H1 (cell line): ENCODE results near the gene PELO. TPM values are rescaled to one million over a fixed set of nuclear protein-coding genes. Genes with fewer than 3 reads are reported as not detected.

Source experiments
- CTCF ChIA-PET: fragments of 300-600 bp; sonication (Branson Sonifier 250); formaldehyde crosslinking; loops from one replicate; lab custom pipeline; 2021; ENCODE audit not compliant: partially characterized antibody; lab: Charles Lee
- POLR2A ChIA-PET: fragments of 300-600 bp; sonication (Branson Sonifier 250); formaldehyde crosslinking; loops from one replicate; lab custom pipeline; 2021; ENCODE audit warnings: inconsistent platforms; ENCODE audit not compliant: partially characterized antibody; lab: Charles Lee
- DNase-seq, 2 experiments: peaks; one replicate each; pipeline versions ENCODE4 v3.0.0 to v3.0.0-alpha.2; 2010 to 2022; ENCODE audit warnings: low spot score in 2 of 2, low read depth in 1 of 2, mixed read lengths in 1 of 2
- FAIRE-seq: peaks from 2 replicates; lab custom pipeline; 2011; peaks lifted over from hg19 to GRCh38; lab: Jason Lieb, UNC
- H2AFZ ChIP-seq: 2 replicates; pipeline ENCODE4 v1.8.1; 2012; ENCODE audit warnings: low read length, inconsistent platforms
- H2AK5ac ChIP-seq: 2 replicates; pipeline ENCODE4 v1.6.1; 2013; ENCODE audit warnings: low read depth, low read length
- H2BK120ac ChIP-seq: replicated peaks from 2 replicates; pipeline ENCODE3; 2013; ENCODE audit warnings: low read depth, low read length, inconsistent platforms
- H2BK12ac ChIP-seq: 2 replicates; pipeline ENCODE4 v1.6.1; 2013; ENCODE audit warnings: low read depth, low read length
- H2BK15ac ChIP-seq: 2 replicates; pipeline ENCODE4 v1.6.1; 2013; ENCODE audit warnings: low read length
- H2BK20ac ChIP-seq: 2 replicates; pipeline ENCODE4 v1.6.1; 2013; ENCODE audit warnings: low read length
- H2BK5ac ChIP-seq: 2 replicates; pipeline ENCODE4 v1.6.1; 2013; ENCODE audit warnings: low read depth, low read length
- H3K14ac ChIP-seq: 2 replicates; pipeline ENCODE4 v1.6.1; 2013; ENCODE audit warnings: inconsistent platforms; ENCODE audit not compliant: insufficient read length
- H3K18ac ChIP-seq: 2 replicates; pipeline ENCODE4 v1.6.1; 2013; ENCODE audit warnings: low read length; ENCODE audit errors: extremely low read depth
- H3K23ac ChIP-seq: 2 replicates; pipeline ENCODE4 v1.6.1; 2013; ENCODE audit warnings: inconsistent platforms; ENCODE audit not compliant: insufficient read length
- H3K23me2 ChIP-seq: 2 replicates; pipeline ENCODE4 v1.6.1; 2013; ENCODE audit warnings: low read depth, low read length
- H3K27ac ChIP-seq: 2 replicates; pipeline ENCODE4 v1.6.1; 2011; ENCODE audit warnings: low read depth, low read length, inconsistent platforms
- H3K27me3 ChIP-seq, 4 experiments: replicated peaks in 1 of 4; 1 replicate in 1 of 4; 2 replicates in 3 of 4; pipeline versions ENCODE4 v1.6.1 to v1.8.1; 2011 to 2013; ENCODE audit warnings: low read length in 3 of 4, mild to moderate bottlenecking in 3 of 4, inconsistent platforms in 2 of 4, mixed read lengths in 2 of 4, moderate library complexity in 1 of 4; ENCODE audit not compliant: control insufficient read depth in 3 of 4, insufficient read depth in 3 of 4; ENCODE audit errors: extremely low read depth in 1 of 4
- H3K36me3 ChIP-seq, 4 experiments: 2 replicates each; pipeline versions ENCODE4 v1.6.1 to v1.8.1; 2011 to 2013; ENCODE audit warnings: mild to moderate bottlenecking in 4 of 4, low read length in 3 of 4, moderate library complexity in 2 of 4, control low read depth in 1 of 4, inconsistent platforms in 1 of 4; ENCODE audit not compliant: insufficient read depth in 4 of 4, control insufficient read depth in 2 of 4
- H3K4ac ChIP-seq: replicated peaks from 2 replicates; pipeline ENCODE3; 2013; ENCODE audit warnings: low read length, low read depth, mixed read lengths, inconsistent platforms; ENCODE audit not compliant: insufficient read length
- H3K4me1 ChIP-seq, 4 experiments: replicated peaks in 1 of 4; 1 replicate in 1 of 4; 2 replicates in 3 of 4; pipeline versions ENCODE4 v1.6.1 to v1.8.1; 2011 to 2013; ENCODE audit warnings: low read length in 3 of 4, inconsistent platforms in 2 of 4, mixed read lengths in 1 of 4; ENCODE audit not compliant: insufficient read depth in 4 of 4, control insufficient read depth in 3 of 4
- H3K4me2 ChIP-seq, 2 experiments: 2 replicates each; pipeline versions ENCODE4 v1.6.1 to v1.8.1; 2011 to 2013; ENCODE audit warnings: low read depth in 2 of 2, low read length in 2 of 2, control low read depth in 1 of 2, inconsistent platforms in 1 of 2, mild to moderate bottlenecking in 1 of 2; ENCODE audit not compliant: insufficient read depth in 1 of 2
- H3K4me3 ChIP-seq, 4 experiments: fragments of 200-600, 300-600 bp in 1 of 4; sonication (generic), shearing (Covaris generic), sonication (Bioruptor Twin) in 1 of 4; 2 replicates each; pipeline versions ENCODE4 v1.5.1 to v1.8.1; 2011 to 2016; ENCODE audit warnings: low read length in 4 of 4, low read depth in 3 of 4, control low read depth in 2 of 4, inconsistent platforms in 2 of 4, mild to moderate bottlenecking in 2 of 4, mixed read lengths in 1 of 4, moderate library complexity in 1 of 4; ENCODE audit not compliant: insufficient read depth in 2 of 4; ENCODE audit errors: extremely low read depth in 1 of 4
- H3K56ac ChIP-seq: replicated peaks from 2 replicates; pipeline ENCODE3; 2013; ENCODE audit warnings: low read depth, mild to moderate bottlenecking, mixed read lengths, low read length, inconsistent platforms; ENCODE audit not compliant: insufficient read length
- H3K79me1 ChIP-seq: 2 replicates; pipeline ENCODE4 v1.6.1; 2013; ENCODE audit warnings: low read depth, low read length, control low read depth
- H3K79me2 ChIP-seq, 2 experiments: 2 replicates each; pipeline versions ENCODE4 v1.6.1 to v1.8.1; 2012 to 2013; ENCODE audit warnings: low read length in 2 of 2, mild to moderate bottlenecking in 2 of 2, inconsistent platforms in 1 of 2; ENCODE audit not compliant: insufficient read depth in 2 of 2, control insufficient read depth in 1 of 2
- H3K9ac ChIP-seq, 4 experiments: replicated peaks in 1 of 4; 1 replicate in 1 of 4; 2 replicates in 3 of 4; pipeline versions ENCODE4 v1.6.1 to v1.8.1; 2011 to 2013; ENCODE audit warnings: low read depth in 3 of 4, low read length in 3 of 4, control low read depth in 2 of 4, mild to moderate bottlenecking in 2 of 4, moderate library complexity in 2 of 4, inconsistent platforms in 1 of 4; ENCODE audit errors: extremely low read depth in 1 of 4
- H3K9me3 ChIP-seq, 2 experiments: 2 replicates each; pipeline versions ENCODE4 v1.6.1 to v1.8.1; 2012 to 2013; ENCODE audit warnings: mild to moderate bottlenecking in 2 of 2, moderate library complexity in 2 of 2, control low read depth in 1 of 2, inconsistent platforms in 1 of 2, low read depth in 1 of 2, low read length in 1 of 2, mixed read lengths in 1 of 2; ENCODE audit not compliant: insufficient read depth in 2 of 2
- H4K20me1 ChIP-seq, 2 experiments: replicated peaks in 1 of 2; 2 replicates each; pipeline versions ENCODE3 to v1.8.1; 2011 to 2013; ENCODE audit warnings: inconsistent platforms in 2 of 2, low read length in 2 of 2, mild to moderate bottlenecking in 1 of 2; ENCODE audit not compliant: insufficient read depth in 2 of 2, control insufficient read depth in 1 of 2
- H4K5ac ChIP-seq: 2 replicates; pipeline ENCODE4 v1.6.1; 2013; ENCODE audit warnings: low read length, low read depth, mixed read lengths, inconsistent platforms; ENCODE audit not compliant: insufficient read length
- H4K8ac ChIP-seq: 2 replicates; pipeline ENCODE4 v1.8.0; 2013; ENCODE audit warnings: mild to moderate bottlenecking, moderate library complexity, low read length, inconsistent platforms; ENCODE audit not compliant: insufficient read depth; ENCODE audit errors: extremely low read depth
- H4K91ac ChIP-seq: replicated peaks from 2 replicates; pipeline ENCODE3; 2013; ENCODE audit warnings: low read length, mixed read lengths, inconsistent platforms; ENCODE audit not compliant: insufficient read length
- ATF3 ChIP-seq: IDR thresholded peaks from 2 replicates; pipeline ENCODE4 v1.6.1; 2011; ENCODE audit warnings: low read depth, mild to moderate bottlenecking, low read length; ENCODE audit not compliant: insufficient read depth
- CEBPB ChIP-seq: IDR thresholded peaks from 2 replicates; pipeline ENCODE4 v1.6.1; 2012; ENCODE audit warnings: low read depth, low read length
- KDM4A ChIP-seq: IDR thresholded peaks from one replicate; pipeline ENCODE4 v1.7.1; 2012; ENCODE audit warnings: low read depth, mild to moderate bottlenecking, moderate library complexity, low read length, inconsistent platforms; ENCODE audit not compliant: severe bottlenecking
- MAX ChIP-seq: IDR thresholded peaks from 2 replicates; pipeline ENCODE4 v1.6.1; 2012; ENCODE audit warnings: inconsistent platforms
- POLR2AphosphoS5 ChIP-seq: IDR thresholded peaks from 2 replicates; pipeline ENCODE4 v1.6.1; 2011; ENCODE audit warnings: low read depth, low read length
- RNF2 ChIP-seq: fragments of 200-900, 300-1000 bp; sonication (generic); IDR thresholded peaks from 2 replicates; pipeline ENCODE4 v1.7.1; 2016; ENCODE audit warnings: borderline replicate concordance, low read depth, mild to moderate bottlenecking, antibody characterized with exemption, low read length; ENCODE audit not compliant: poor library complexity, severe bottlenecking; ENCODE audit errors: missing control alignments
- SAP30 ChIP-seq: fragments of 300-600 bp; sonication (generic); IDR thresholded peaks from 2 replicates; pipeline ENCODE4 v1.7.1; 2012; ENCODE audit warnings: low read length, moderate library complexity, mild to moderate bottlenecking, inconsistent platforms; ENCODE audit not compliant: insufficient read depth, insufficient replicate concordance
- SIX5 ChIP-seq: IDR thresholded peaks from 2 replicates; pipeline ENCODE4 v1.6.1; 2011; ENCODE audit warnings: mild to moderate bottlenecking, low read depth, low read length
- TEAD4 ChIP-seq: IDR thresholded peaks from 2 replicates; pipeline ENCODE4 v1.6.1; 2012; ENCODE audit warnings: low read depth, low read length, inconsistent platforms, mixed read lengths
- YY1 ChIP-seq: IDR thresholded peaks from 2 replicates; pipeline ENCODE4 v1.6.1; 2011; ENCODE audit warnings: low read depth, mild to moderate bottlenecking, low read length
- WGBS, 2 experiments: shearing (Covaris generic) in 1 of 2; methylation state at CpG; one replicate each; pipeline versions ENCODE4 v1.1.6 to v1.1.7; 2013 to 2015; ENCODE audit warnings: low lambda C conversion rate in 2 of 2, mixed read lengths in 2 of 2, inconsistent platforms in 1 of 2, low coverage in 1 of 2, missing lambda C conversion rate in 1 of 2; ENCODE audit not compliant: insufficient replicate concordance in 2 of 2, insufficient coverage in 1 of 2, insufficient read length in 1 of 2; ENCODE audit errors: extremely low coverage in 1 of 2, missing lambda C conversion rate in 1 of 2; 5-methylcytosine and 5-hydroxymethylcytosine counted together
- polyA plus RNA-seq, 7 experiments: library from polyadenylated mRNA; depleted of rRNA in 3 of 7; stranded (reverse) in 5 of 7; unstranded in 2 of 7; fragments of >200 nt in 5 of 7; fragments of 200-250 nt in 2 of 7; gene quantifications; 1 replicate in 5 of 7; 2 replicates in 1 of 7; 4 replicates in 1 of 7; pipeline versions ENCODE4 v1.2.1 to v1.2.3, GENCODE V29; 2011 to 2013; ENCODE audit warnings: missing spikeins in 2 of 7, mixed read lengths in 2 of 7
- total RNA-seq: library from RNA; stranded (reverse); fragmentation: NEBNext Ultra II Directional; extraction: Animal tissue kit (Norgen Biotek cat#: 25700); gene quantifications from 2 replicates; pipeline ENCODE4 v1.2.1, GENCODE V29; 2021

Gene PELO
- total and polyA plus RNA-seq, 2 of the 8 experiments (the other 6 are each of a cell fraction or from before 2014, with no cell fraction given), result 10.8 to 18.5 TPM

- Histone ChIP-seq H3K79me1 (no peaks in the 10 kb centered on the region; the same call in 1 of the 2 replicates), H3K9ac (no peak overlapping the region), H2BK12ac (no peak overlapping the region), H4K8ac (no peak overlapping the region), H3K23ac (no peak overlapping the region), H3K18ac (no peak overlapping the region), H3K4ac (no peak overlapping the region), H4K5ac (no peak overlapping the region), H3K14ac (no peak overlapping the region), H3K27ac (no peak overlapping the region), H2AK5ac (no peak overlapping the region)
- DNase-seq, result no peak
- POLR2A ChIA-PET, result no interaction called here
- no peak for TF ChIP-seq TEAD4
- no peak for TF ChIP-seq KDM4A
- no peak for TF ChIP-seq YY1
- no peak for TF ChIP-seq RNF2
- TF ChIP-seq CEBPB, result no peak
- TF ChIP-seq ATF3, result no peak
- no peak for TF ChIP-seq MAX
- no peak for TF ChIP-seq POLR2AphosphoS5
- TF ChIP-seq SAP30, result no peak
- TF ChIP-seq SIX5, result no peak
- TF ChIP-seq, all 59 proteins: peak for 0
- Histone ChIP-seq H3K36me3 (peaks cover 0 to 14% (median 3%) of the 10 kb centered on the region in 4 experiments; a peak in 2 of 8 replicates), H2BK120ac (no peak overlapping the region), H2BK20ac (no peak overlapping the region), H4K20me1 (peaks cover 6 to 8% of the 10 kb centered on the region in 2 experiments), H3K27me3 (no peaks in the 10 kb centered on the region), H3K56ac (no peak overlapping the region), H3K9me3 (no peaks in the 10 kb centered on the region), H3K4me3 (no peak overlapping the region), H2BK15ac (no peak overlapping the region), H3K79me2 (peaks cover 0 to 47% of the 10 kb centered on the region in 2 experiments; a peak in 3 of 4 replicates), H3K23me2 (peaks cover 9% of the 10 kb centered on the region), H2BK5ac (no peak overlapping the region), H3K4me1 (peaks cover 0 to 5% (median 2%) of the 10 kb centered on the region in 4 experiments; a peak in 4 of 7 replicates), H2AFZ (no peak overlapping the region), H4K91ac (no peak overlapping the region), H3K4me2 (no peak overlapping the region)
- CTCF ChIA-PET, result interaction anchor here (0.7 kb wide), 1 partner anchor 26 kb away, joined by 3 read pairs; no protein-coding TSS in a partner anchor
- FAIRE-seq, result no peak
- WGBS, 2 experiments, result 83% methylated on average over 2 of the region's 2 CpGs; no CpG with 5 or more reads in 1 of the 2 experiments
Measured at GRCh38 chr5:52805615-52806014, 17.9 kb downstream of the PELO start.
